GM13977 (cell line): ENCODE data around the gene EPHA7.

Experiments used
- DNase-seq: peaks from one replicate; pipeline ENCODE4 v3.0.0; 2012; ENCODE audit warnings: low spot score
- in situ Hi-C: fragments of 300-500 bp; cut with MboI; formaldehyde crosslinking; loops from one replicate; pipeline ENCODE4 v1.12.0; 2022; ENCODE audit warnings: low sequenced_read_pairs, low pct_unique_long_range_greater_than_20kb, mixed read lengths, inconsistent platforms; ENCODE audit not compliant: unreplicated experiment
- TF ChIP-seq, protein P1 (sequence below): IDR thresholded peaks from 2 replicates; pipeline ENCODE4 v1.5.1; 2012; ENCODE audit warnings: mild to moderate bottlenecking, control low read depth; ENCODE audit not compliant: insufficient read depth; ENCODE audit errors: extremely low read depth, missing control alignments

EPHA7 gene

DNA sequence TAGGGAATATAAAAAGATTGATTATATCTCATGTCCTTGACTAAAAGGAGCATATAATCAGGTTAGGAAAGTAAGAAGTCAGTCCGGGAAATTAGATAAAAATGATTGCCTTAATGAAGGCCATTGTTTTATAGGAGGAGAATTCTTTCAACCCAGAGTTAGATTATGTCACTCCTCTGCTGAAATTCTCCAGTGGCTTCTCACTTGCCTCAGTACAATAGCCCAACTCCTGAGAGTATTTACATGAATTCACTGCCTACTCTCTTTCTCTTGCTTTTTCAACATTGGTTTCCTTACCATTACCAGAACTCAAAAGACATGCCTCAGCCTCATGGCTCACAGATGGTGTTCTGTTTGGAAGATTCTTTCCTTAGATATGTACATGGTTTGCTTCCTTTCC lies 114.9 kb downstream of the EPHA7 start:
- no peak for DNase-seq
- in situ Hi-C loops: no loop called here
- TF ChIP-seq, protein P1, sequence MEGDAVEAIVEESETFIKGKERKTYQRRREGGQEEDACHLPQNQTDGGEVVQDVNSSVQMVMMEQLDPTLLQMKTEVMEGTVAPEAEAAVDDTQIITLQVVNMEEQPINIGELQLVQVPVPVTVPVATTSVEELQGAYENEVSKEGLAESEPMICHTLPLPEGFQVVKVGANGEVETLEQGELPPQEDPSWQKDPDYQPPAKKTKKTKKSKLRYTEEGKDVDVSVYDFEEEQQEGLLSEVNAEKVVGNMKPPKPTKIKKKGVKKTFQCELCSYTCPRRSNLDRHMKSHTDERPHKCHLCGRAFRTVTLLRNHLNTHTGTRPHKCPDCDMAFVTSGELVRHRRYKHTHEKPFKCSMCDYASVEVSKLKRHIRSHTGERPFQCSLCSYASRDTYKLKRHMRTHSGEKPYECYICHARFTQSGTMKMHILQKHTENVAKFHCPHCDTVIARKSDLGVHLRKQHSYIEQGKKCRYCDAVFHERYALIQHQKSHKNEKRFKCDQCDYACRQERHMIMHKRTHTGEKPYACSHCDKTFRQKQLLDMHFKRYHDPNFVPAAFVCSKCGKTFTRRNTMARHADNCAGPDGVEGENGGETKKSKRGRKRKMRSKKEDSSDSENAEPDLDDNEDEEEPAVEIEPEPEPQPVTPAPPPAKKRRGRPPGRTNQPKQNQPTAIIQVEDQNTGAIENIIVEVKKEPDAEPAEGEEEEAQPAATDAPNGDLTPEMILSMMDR: no peak

DNA sequence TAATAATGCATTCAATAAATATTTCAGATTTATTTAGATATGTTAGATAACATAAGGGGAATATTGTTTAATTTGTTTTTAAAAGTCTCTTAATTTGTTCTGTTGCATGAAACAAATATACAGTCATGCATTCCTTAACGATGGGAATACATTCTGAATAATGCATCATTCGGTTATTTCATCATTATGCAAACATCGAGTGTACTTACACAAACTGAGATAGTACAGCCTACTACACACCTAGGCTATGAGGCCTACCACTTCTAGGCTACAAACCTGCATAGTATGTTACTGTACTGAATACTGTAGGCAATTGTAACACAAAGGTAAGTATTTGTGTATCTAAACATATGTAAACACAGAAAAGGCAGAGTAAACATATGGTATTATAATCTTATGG lies 118.7 kb downstream of the EPHA7 start:
- in situ Hi-C loops: no loop called here
- TF ChIP-seq, protein P1: no peak
- no peak for DNase-seq

DNA sequence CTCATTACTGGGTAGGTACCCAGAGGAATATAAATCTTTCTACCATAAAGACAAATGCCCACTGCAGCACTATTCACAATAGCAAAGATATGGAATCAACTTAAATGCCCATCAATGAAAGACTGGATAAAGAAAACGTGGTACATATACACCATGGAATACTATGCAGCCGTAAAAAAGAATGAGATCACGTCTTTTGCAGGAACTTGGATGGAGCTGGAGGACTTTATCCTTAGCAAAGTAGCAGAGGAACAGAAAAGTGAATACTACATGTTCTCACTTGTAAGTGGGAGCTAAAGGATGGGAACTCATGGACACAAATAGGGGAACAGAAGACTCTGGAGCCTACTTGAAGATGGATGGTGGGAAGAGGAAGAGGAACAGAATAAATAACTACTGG lies 119.7 kb downstream of the EPHA7 start:
- in situ Hi-C loops: no loop called here
- TF ChIP-seq, protein P1: no peak
- DNase-seq: no peak

DNA sequence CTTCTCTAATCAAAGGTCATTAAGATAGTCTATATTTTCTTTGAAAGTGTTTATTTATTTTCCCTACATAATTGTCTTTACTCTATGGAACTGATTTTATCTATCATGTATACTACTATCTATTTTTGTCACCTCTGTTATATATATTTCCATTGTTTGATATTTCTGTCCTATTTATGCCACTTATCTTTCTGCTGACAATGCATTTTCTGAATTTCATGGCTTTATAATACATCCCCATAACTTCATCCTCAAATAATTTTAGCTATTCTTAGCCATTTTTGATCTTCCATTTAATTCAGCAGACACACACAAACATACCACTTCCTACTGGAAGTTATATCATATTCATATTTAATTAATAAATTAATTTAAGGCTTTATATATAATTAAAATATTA lies 123.7 kb downstream of the EPHA7 start:
- TF ChIP-seq, protein P1: no peak
- no peak for DNase-seq
- in situ Hi-C loops: no loop called here

DNA sequence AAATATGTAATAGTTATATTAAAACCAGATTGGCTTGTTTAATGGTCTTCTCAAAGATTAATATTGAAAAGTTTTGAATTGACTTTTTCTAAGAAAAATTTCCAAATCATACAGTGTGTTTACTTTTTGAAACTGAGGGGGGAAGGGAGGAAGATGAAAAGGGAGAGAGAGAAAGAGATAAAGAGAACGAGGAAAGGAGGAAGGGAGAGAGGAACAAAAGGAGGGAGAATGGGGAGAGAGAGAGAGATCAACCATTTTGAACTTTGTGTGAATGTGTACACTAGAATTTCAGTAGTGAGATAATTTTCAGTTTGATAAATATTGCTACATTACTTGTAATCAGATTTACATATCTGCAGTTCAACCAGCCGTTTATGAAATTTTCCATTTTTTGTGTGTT lies 124.5 kb downstream of the EPHA7 start:
- DNase-seq: no peak
- TF ChIP-seq, protein P1: no peak
- in situ Hi-C loops: no loop called here

DNA sequence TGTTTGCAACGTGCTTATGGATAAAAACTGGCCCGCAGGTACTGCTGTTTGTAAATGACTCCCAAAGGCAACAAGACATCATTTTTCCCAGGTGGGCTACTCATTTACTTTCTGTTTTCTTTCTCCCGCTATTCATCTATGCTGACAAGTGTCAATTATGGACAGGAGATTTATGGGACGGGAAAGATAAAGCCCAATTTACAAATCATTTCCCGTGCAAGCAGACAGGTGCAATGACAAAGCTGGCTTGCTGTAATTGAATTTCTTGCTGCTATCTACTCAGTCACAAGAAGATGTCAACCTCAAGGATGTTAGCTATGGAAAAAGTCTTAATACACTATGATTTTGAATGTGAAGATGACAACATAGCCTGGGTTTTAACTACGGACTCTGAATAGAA lies 125.5 kb downstream of the EPHA7 start:
- no peak for DNase-seq
- in situ Hi-C loops: no loop called here

DNA sequence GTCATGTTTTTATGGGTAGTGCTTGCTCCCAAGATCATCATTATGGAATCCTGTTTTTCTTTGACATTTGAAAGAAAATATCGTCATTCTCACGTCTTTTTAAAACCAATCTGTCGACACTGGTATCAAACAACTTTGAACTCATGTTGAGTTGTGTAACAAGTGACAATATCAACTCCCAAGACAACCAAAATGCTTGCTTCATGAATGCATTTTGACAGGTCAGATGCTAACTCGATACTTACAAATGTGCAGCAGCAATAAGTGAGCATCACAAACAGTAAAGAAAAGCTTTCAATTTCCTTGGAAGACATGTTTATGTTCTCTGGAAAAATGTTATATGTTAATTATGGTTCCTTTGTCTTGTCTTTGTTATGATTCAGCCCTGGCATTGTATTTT lies 125.9 kb downstream of the EPHA7 start:
- in situ Hi-C loops: no loop called here
- TF ChIP-seq, protein P1: no peak

More for the DNA sequence above, 125.5 kb downstream of the EPHA7 start:
- TF ChIP-seq, protein P1: no peak

More for the DNA sequence above, 125.9 kb downstream of the EPHA7 start:
- DNase-seq: no peak
